Hematopoietic multipotent progenitor cell (in vitro differentiated cells): ENCODE results near the gene SV2B. TPM values are rescaled to one million over a fixed set of nuclear protein-coding genes. Genes with fewer than 3 reads are reported as not detected.

Experiments used
- DNase-seq, 3 donors: peaks; one replicate each; pipeline ENCODE4 v3.0.0-alpha.2; 2011 to 2015; ENCODE audit warnings: low read depth in 2 of 3, low spot score in 2 of 3
- total RNA-seq: library from RNA; depleted of rRNA; stranded (reverse); fragments of >200 nt; gene quantifications from one replicate; pipeline ENCODE4 v1.2.3, GENCODE V29; 2012

Gene SV2B
- total RNA-seq, 1 donor = 0.27 TPM

DNA sequence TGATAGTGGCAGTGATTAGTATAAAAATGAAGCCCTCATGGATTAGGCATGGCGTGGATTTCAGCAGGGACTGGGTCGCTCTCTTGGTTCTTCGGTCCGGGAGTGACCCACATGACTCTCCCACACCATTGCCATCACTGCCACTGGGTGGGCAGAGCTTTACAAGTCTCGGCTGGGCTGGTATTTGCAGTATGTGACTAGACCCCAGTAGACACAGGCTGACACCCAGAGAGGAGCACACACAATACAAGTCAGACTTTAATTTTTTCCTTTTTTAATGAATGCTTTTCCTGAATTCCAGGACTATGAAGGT, 1.5 kb downstream of the SV2B start:
- no peak for DNase-seq

DNA sequence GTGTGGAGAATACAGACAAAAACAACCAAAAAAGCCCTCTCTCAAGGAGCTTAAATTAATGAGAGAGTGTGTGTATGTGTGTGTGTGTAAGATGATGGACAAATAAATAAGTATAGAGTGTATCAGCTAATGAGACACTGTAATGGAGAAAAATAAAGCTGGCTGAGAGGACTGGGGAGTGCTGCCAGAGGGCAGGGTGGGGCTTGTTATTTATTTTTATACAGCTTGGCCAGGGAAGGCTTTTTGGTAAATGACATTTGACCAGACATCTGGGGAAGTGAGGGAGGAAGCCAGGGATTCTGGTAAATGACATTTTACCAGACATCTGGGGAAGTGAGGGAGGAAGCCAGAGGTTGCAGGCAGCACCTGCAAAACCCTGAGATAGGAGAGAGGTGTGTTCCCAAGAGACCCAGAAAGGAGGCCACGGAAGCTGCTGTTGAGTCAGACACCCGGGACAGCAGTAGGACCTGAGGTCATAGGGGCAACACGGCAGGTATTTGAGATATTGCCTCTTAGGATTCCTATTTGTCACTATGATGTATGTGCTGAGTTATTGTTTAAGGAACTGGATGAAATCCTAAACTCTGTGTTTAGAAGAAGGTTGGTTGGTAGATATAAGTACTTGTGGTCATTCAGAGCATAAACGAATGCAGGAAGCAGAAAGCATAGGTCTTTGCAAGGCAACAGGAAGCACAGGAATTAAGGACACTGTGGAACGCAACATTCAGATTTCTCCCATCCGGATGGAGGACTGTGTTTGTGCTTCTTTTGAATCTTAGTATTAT, 2.7 kb downstream of the SV2B start:
- no peak for DNase-seq

DNA sequence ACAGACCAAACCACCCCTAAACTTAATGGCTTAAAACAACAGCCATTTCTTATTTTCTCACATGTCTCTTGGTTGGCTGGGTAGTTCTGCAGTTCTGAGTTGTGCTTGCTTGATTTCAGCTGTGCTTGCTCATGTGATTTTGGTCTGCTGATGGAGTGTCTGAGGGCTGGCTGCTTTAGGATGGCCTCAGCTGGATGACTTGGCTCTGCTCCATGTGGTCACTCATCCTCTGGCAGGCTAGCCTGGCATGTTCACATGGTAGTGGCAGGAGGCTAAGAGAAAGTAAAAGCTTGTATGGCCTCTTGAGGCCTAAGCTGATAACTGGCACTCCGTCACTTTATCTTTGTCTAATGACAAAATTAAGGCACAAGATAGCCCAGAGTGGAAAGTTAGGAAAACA, 4.1 kb downstream of the SV2B start:
- DNase-seq = no peak

DNA sequence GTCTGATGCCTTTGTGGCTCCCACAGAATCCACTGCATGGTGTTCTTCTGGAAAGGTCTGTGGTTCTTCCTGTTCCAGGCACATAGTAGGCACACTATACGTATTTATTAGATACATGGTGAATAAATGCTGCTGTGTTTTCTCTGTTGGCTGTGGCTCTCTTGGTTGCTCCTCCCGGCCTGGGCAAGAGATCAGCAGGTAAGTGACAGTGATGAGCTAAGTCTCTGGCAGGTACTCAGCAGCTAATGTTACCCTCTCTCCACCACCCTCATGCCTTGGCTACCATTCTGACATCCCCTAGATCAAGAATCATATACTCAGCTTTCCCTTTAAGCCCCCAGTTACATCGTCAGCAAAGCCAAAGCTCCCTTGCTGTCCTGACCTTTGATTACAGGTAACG, 8.4 kb downstream of the SV2B start:
- no peak for DNase-seq

DNA sequence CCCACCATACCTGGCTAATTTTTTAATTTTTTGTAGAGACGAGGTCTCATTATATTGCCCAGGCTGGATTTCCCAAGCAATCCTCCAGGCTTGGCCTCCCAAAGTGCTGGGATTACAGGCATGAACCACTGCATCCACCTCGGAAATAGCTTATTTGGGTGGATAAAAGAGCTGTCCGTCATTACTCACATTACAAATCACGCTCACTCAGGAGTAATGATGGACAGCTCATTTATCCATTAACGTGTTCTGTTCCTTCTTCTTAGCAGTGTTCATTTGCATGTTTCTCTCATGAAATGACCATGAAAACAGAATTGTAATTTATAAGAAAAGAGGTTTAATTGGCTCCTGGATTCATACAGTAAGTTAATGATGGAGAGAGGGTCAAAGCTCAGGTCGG, 9.8 kb downstream of the SV2B start:
- DNase-seq = no peak

DNA sequence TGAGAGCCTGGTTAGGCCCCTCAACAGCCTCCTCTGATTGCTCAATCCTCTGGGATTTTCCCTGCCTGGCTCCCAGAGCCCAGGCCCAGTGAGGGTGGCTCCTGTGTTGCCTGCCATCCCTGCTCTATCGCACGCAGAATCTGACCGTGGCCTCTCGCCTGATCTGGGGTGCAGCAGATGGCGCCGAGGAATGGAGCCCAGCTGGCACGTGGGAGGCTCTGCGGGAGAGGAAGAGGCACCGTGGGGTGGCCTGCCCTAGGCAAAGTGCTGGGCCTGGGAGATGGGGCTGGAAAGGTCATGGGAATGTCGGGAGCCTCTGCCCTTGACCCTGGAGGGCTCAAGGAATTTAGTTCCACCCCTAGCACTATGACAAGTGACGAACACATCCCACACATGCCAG, 10.3 kb downstream of the SV2B start:
- DNase-seq = no peak

DNA sequence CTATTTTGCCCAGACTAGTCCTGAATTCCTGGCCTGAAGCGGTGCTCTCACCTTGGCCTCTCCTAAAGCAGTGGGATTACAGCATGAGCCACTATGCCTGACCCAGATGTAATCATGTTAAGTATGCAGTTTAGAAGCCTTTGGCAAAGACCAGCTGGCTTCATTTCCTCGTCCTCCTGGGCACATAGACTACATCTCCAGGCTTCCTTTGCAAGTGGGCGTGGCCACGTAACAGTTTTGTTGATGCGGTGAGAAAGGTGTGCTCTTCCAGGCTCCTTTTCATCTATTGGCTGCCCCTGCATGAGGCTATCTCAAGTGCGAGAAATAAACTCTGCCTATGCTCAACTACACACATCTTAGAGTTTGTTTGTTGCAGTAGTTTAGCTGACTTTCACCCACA, 13.0 kb downstream of the SV2B start:
- DNase-seq = no peak

DNA sequence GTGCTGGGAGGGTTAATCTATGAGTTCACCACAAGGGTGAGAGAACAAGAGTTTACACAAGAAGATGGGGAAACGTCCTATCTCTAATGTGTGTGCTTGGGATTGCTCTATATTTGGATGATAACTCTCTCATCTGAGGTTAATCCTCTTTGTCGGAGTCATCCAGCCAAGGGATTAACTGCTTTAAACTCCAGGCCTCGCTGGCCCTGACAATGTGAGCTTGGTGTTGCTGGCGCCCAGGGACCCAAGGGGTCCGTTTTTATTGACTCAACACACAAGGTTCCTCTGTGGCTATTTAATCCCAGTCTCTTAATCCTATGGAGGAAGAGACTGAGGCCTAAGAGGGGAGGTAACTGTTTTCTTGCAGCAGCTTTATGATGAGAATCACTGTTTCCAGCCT, 14.2 kb downstream of the SV2B start:
- DNase-seq = no peak

DNA sequence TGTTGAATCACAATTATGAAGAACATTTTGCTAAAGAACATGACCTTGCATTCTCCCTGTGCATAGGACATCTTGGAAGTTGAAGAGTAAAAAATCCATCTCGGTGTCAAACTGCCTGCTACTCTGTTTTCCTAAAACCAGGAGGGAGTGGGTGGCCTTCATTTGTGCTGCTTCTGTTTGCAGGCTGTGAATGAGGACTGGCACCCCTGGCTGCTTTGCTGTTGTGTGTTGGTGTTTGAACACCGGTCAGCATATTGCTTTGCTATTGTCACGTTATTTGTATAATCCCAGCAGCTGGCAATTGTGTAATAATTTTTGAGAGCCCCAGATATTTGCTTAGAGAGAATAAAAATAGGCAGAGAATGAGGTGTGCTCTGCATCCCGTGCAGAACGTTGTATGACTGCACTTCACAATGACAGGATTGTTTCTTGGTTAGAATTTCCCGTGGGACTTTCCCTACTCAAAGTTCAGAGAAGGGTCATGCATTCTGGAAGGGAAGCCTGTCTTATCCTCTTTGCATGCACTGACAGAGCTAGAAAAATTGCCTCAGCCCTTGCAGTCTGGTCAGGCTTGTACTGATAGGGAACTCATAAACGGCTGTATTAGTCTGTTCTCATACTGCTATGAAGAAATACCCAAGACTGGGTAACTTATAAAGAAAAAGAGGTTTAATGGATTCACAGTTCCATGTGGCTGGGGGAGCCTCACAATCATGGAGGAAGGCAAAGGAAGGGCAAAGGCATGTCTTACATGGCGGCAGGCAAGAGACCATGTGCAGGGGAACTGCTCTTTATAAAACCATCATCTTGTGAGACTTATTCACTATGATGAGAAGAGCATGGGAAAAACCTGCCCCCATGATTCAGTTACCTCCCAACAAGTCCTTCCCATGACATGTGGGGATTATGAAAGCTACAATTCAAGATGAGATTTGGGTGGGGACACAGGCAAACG, 16.3 kb downstream of the SV2B start:
- DNase-seq = no peak

DNA sequence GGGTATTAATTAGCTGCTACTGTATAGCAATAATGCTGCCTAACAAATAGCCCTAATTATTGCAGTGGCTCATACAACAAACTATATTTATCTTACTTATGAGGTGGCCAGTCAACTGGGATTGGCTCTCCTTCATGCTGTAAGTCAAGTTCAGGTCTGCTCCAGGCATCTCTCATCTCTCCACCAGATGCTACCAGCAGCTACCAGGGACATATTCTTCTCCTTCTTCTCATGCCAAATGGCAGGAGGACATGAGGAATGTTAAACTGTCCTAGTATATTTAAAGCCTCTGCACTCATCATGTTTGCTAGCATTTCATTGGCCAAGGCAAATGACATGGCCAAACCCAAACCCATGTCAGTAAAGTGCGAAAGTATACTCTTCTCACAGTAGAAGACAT, 17.3 kb downstream of the SV2B start:
- DNase-seq = no peak

DNA sequence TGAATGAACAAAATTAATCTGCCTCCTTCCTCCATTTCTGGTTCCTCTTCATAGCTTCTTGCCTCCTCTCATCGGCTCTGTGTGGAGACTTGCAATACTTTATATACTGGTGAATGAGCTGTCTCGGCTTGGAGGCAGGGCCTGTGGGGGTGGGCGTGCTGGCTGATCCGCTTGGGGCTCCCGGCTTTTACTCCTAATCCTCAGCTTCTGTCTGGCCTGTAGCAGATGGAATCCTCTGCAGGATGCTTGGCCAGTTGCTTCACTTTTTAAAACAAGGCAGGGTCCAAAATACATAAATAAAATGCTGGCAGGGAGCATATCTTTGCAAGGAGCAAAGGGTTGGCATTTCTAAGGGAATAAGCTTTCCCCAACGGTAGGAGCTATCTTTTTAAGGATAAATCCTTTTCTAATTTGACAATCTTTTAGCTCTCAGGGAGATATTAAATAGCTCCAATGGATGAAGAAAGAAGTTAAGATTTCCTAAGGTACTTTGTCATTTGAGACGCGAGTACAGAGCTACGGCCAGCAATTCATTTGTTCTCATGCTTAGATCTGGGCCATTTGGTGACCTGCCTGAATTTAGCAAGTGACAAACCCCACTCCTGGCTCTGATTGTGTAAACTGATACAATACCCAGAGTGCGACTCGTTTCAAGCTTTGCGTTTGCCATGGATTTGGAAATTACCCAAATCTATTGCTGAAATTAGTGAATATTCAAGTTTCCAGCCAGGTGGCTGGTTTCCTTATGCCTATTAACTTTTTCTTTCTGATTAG, 18.9 kb downstream of the SV2B start:
- no peak for DNase-seq

DNA sequence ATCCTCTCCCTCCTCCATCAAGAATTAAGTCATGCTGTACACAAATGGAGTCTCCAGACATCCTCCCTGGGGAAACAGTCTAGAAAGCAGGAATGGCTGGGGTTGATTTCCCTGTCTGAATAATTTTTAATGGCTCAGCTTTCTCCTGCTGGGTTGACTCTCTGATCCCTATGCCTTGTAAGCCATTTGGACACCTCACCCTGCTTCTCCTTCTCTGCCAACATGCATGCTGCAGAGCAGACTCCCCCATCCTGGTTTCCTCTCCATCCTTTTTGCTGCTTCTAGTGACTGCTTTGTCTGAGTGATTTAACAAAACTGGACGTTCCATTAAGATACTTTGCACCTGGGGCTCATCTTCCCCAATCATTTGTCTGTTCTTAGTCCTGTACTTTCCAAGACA, 22.2 kb downstream of the SV2B start:
- no peak for DNase-seq

DNA sequence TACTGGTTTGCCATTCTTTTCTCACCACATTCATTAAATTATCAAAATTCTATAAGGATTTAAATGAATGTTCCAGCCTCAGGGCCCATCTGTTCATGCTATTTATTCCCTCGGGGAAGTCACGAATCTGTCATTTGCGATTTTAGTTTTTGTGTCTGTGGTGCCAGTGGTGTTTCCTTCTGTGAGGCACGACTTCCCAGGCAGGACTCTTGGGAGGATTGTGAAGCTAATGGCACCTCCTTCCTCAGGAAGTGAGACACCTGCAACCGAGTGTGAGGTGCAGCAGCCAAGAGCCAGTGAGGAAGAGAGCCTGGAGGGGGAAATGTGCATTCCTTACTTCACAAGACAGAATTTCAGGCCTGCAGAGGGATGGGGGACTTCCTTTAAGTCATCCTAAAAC, 24.1 kb downstream of the SV2B start:
- no peak for DNase-seq

DNA sequence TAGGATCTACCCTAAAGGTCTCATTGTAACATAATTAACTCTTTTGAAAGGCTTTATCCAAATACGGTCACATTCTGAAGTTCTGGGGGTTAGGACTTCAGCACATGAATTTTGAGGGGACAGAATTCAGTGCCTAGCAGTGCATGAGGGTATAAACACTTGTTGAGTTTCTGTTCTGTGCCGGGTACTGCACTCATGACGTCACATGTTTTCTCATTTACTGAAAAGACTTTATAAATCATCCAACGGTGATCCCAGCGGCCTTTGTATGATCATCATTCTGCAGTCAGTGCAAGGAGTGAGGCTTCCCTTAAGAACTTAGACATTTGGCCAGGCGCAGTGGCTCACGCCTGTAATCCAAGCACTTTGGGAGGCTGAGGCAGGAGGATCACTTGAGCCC, 25.1 kb downstream of the SV2B start:
- no peak for DNase-seq

DNA sequence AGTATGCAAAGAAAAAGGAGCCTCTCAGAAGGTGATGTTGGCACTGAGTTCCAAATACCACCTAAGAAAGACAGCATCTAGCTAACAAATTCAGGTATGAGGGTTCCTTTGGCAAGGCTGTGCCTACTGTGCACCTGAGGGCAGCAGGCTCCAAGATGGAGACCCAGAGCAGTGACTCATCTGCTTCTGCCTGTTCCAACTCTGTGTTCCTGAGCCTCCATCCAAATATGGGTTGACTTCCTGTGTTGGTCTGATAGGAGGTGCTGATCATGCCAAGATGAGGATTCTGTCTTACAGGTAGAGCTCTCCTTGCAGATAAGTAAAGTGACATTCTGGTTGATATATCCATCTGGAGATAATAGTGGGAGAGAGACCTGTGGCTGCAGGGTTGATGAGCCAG, 26.0 kb downstream of the SV2B start:
- DNase-seq = no peak

DNA sequence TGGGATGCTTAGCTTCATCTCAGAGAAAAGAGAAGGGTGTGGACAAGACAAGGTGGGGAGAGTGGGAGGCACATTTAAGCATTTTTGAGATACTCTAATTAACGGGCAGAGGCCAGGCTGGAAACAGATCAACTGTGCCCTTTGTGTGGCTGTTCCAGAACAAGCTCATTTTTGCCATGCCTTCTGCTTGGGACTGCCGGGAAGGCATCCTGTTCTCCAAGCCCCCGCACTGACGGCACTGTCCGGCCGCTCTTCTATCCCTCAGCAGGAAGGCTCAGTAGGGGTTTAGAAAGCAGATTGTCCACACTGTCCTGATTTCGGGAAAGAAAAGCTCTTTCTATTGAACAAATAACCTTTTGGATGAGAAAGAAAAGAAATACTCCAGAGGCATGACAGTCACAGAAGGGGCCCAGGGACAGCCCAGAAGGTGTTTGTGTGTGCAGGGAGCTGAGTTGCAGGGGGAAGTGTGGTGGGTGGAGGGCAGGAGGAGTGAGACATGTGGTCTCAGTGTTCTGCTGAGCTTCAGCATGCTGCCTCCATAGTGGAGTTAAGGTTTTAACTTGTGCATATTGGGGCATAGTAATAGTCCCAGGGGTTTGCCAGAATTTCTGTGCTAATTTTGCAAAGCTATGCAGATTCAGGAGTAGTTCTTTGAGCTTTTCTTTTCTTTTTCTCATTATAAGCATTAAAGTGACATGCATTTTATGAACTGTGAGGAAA, 27.3 kb downstream of the SV2B start:
- no peak for DNase-seq

DNA sequence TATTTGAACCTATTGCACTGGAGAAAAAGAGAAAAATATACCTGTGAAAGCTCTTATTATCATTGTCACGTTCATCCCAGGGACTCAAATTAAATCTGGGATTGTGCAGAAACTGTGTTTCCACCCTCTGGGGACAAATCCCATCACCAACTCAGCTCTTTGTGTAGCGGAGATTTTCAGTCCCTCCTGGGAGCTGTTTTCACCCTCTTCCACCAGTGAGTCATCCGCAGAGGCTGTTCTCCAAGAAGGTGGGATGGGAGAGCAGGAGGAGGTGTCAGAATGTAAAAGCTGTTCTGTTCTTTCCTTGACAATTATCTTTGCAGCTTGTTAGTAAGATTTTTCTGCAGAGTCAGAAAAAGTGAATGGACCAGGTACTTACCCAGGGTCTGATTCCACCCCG, 28.0 kb downstream of the SV2B start:
- DNase-seq = no peak

DNA sequence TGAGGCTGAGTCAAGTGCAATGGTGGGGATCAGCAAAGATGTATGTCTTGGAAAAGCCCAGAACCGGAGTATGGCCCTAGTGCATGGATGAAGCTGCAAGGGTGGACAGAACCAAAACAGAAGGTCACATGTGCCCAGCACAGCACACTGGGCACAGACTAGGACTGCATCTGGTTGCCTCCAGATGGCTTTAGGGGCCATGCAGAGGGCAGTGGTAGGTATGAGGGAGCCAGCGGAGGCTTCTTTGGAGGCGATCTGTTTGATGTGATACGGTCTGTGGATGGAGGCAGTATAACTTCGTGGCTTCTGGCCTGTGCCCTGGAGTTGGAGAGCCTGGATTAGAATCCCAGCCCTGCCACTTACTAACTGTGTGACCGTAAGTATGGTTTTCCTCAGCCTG, 29.4 kb downstream of the SV2B start:
- no peak for DNase-seq

DNA sequence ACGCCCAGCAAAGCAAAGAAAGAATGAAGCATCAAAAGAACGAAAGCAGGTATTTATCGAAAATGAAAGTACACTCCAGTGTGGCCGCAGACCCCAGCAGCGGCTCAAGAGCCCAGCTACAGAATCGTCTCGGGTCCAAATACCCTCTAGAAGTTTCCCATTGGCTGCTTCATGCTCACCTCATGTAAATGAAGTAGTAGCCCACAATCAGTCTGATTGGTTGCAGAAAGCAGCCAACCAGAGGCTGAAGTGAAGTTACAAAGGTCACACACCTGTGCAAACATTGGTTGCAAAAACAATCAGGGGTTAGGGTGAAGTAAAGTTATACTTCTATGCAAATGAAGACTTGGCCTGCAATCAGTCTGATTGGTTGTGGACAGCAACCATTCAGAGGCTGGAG, 32.0 kb downstream of the SV2B start:
- no peak for DNase-seq

DNA sequence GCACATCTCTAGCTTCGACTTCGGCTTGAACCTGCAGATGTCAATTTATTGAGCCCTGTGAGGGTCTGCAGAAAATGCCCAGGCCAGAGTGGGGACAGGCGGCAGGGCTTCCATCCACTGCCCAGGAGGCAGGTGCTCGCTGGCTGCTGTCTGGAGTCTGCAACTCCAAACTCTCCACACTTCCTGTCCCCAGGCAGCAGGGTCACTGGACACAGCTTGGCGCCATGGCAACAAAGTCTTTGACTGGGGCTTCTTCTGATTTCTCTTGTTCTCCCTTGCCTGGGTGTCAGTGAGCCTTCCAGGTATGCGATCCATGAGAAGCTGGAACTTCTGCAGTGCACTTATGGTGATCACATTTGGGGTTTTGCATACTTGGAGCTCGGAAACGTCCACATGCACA, 33.5 kb downstream of the SV2B start:
- DNase-seq = no peak
